ENCODE data around the gene MIA.
A peak's percentile ranks its signal among the peaks of the same experiment; 100 is the strongest.
"Not testable (repeated sequence)": the region's sequence is repeated elsewhere in the genome, so short reads cannot be mapped to it uniquely, and the experiment has no call there.

Gene MIA

DNA sequence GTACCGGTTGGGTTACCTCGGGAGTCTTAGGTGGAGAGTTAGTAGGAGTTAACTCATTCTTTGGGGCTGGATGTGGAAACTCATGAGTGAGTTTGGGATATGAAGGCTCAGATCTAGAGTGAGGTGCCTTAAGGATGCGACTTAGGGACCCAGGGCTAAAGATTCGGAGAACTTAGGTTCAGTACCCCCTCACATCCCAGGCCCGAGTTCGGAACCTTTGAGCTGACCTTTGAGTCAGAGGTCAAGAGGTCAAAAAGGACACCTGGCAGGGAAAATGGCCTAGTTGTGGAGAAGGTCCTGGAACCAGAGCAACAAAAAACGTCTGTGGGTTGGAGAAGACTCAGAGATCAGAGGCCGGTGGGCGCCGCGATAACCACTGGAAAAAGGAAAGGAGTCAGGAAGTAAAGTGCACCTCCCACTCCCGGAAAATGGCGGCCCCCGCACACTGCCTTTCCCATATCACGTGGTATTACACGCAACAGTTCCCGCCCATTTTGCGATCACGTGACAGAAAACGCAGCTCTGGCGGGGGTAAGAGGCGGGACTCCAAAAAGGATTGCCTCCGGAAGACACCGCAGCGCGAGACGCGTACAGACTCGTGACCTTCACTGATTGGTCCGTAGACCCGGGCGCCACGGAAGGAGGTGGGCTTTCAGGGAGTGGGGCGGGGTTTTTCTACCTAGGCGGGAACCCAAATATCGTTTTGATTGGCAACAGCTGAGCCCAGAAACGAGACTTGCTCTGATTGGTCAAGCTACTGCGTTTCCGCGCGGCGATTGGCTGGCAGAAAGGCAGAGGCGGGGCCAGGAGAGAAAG lies 25.1 kb upstream of the MIA start, which contains the start of gene ACTMAP:
Gene ACTMAP, minus strand, starts transcription at position 420 of the 816 bp plus-strand sequence. CDS start 674 bp downstream, outside the sequence.
- DNase-seq: peak; percentile 97 to 100 (median 100)

DNA sequence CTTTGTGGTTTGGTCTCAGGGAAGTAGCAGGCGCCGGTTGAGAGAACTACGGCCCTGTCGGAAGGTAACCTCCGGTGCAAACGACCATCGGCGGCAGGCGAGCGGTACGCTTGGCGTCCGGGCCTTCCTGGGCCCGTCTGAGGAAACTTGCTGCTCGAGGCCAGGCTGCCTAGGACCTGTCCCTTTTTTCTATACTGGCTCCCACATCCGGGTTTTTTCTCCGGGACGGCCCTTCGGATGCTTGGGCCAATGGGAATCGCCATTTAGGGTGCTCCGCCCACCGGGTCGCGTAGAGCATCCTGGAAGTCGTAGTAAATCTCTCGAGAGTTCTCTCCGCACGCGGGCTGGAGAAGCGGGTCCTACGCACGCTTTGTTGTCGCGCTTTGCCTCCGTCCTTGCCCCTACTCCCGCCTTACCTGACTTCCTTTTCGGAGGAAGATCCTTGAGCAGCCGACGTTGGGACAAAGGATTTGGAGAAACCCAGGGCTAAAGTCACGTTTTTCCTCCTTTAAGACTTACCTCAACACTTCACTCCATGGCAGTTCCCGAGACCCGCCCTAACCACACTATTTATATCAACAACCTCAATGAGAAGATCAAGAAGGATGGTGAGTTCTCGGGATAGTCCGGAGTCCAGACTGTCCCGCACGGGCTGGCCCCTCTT lies 24.3 kb upstream of the MIA start, which contains the start of gene SNRPA:
Gene SNRPA, plus strand, starts transcription at position 330 of the 664 bp plus-strand sequence. Its CDS starts 206 bp downstream, at position 536.
- DNase-seq: peak in 49 of 51 donors; percentile 89 to 100 (median 97)

DNA sequence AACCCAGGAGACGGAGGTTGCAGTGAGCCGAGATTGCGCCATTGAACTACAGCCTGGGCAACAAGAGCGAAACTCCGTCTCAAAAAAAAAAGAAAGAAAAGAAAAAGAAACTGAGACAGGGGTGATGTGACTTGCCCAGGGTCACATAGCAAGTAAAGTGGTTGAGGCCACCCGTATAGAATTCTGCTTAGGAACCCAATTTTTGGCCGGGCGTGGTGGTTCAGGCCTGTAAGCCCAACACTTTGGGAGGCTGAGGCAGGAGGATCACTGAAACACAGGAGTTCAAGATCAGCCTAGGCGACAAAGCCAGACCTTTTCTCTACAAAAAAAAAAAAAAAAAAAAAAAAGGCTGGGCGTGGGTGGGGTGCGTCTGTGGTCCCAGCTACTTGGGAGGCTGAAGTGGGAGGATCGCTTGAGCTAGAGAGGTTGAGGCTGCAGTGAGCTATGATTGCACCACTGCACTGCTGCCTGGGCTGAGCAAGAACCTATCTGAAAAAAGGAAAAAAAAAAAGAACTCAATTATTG lies 23.0 kb upstream of the MIA start:
- no peak for DNase-seq

DNA sequence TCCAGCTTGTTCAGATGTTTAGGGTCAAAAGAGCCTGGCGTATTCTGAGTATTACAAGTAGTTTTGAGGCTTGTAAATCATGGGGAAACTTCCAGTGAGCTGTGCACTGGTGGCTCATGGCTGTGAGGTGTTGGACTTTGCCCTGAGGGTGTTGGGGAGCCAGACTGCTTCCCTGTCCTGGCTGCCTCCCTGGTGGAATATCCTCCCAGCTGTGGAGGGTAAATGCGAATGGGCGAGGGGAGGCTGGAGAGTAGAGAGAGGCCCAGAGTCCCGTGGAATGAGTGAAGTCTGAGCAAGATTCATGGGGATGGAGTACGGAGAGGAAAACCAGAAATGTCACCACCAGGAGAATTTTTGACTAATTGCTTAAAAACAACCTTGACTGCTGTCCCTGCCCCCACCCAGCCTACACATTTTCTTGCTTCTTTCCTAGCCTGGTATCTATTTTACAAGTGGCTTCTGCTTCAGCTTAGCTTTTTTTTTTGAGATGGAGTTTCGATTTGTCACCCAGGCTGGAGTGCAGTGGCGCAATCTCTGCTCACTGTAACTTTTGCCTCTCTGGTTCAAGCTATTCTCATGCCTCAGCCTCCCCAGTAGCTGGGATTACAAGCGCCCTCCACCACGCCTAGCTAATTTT lies 20.6 kb upstream of the MIA start:
- DNase-seq: peak in 1 of 51 donors; percentile 29

DNA sequence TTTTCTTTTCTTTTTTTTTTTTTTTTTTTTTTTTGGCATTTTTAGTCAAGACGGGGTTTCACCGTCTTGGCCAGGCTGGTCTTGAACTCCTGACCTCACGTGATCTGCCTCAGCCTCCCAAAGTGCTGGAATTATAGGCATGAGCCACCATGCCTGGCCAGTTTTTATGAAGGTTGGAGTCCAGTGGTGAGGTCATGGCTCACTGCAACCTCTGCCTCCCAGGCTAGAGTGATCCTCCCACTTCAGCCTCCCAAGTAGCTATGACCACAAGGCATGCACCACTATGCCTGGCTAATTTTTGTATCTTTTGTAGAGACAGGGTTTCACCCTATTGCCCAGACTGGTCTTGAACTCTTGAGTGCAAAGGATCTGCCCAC lies 20.1 kb upstream of the MIA start:
- no peak for DNase-seq

GRCh38 chr19:40755791-40756190 lies 19.5 kb upstream of the MIA start:
- DNase-seq: no peak

GRCh38 chr19:40756502-40757110 lies 18.7 kb upstream of the MIA start:
- no peak for DNase-seq

GRCh38 chr19:40758491-40758890 lies 16.8 kb upstream of the MIA start:
- DNase-seq: no peak

DNA sequence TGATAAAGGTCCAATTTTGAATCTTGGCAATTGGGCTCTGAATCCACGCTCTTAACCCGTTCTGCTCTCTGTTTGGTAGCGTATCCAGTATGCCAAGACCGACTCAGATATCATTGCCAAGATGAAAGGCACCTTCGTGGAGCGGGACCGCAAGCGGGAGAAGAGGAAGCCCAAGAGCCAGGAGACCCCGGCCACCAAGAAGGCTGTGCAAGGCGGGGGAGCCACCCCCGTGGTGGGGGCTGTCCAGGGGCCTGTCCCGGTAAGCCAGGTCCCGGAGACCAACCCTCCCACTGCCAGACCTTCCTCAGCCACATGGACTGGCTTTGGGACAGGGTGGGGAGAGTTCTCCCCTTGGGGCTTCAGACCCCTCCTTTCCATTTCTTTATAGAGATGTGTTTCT lies 16.0 kb upstream of the MIA start:
- no peak for DNase-seq

- DNase-seq: no peak
These were observed 12.4 kb upstream of the MIA start for GRCh38 chr19:40762754-40763470.

- peak in 11 of 51 donors; percentile 1 to 49 (median 20) for DNase-seq
These were observed 11.8 kb upstream of the MIA start for GRCh38 chr19:40763526-40763925.

- peak in 1 of 51 donors; percentile 19 for DNase-seq
These were observed 11.4 kb upstream of the MIA start for GRCh38 chr19:40763963-40764362.

DNA sequence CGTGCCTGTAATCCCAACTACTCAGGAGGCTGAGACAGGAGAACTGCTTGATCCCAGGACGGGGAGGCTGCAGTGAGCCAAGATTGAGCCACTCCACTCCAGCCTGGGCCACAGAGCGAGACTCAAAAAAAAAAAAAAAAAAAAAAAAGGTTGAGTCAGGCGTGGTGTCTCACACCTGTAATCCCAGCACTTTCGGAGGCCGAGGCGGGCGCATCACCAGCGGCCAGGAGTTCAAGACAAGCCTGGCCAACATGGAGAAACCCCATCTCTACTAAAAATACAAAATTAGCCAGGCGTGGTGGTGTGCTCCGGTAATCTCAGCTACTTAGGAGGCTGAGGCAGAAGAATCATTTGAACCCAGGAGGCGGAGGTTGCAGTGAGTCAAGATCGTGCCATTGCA lies 8.9 kb upstream of the MIA start:
- not testable (repeated sequence) for DNase-seq

GRCh38 chr19:40768869-40769268 lies 6.5 kb upstream of the MIA start:
- no peak for DNase-seq

DNA sequence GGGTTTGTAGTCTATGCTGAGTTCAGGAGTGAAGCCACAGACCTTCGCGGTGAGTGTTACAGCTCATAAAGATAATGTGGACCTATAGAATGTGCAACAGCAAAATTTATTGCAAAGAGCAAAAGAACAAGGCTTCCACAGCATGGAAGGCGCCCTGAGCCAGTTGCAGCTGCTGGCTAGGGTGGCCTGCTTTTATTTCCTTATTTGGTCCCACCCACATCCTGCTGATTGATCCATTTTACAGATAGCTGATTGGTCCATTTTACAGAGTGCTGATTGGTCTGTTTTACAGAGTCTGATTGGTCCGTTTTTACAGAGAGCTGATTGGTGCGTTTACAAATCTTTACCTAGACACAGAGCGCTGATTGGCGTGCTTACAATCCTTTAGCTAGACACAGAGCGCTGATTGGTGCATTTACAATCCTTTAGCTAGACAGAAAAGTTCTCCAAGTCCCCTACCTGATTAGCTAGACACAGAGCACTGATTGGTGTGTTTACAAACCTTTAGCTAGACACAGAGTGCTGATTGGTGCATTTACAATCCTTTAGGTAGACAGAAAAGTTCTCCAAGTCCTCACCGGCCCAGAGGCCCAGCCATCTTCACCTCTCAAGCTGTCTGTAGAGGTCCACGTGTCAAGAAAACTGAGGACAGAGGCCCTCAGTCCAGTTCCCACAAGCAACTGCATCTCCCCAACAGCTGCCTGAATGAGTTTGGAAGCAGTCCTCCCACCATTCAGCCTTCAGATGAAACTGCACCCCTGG lies 4.0 kb upstream of the MIA start:
- DNase-seq: not testable (repeated sequence)

DNA sequence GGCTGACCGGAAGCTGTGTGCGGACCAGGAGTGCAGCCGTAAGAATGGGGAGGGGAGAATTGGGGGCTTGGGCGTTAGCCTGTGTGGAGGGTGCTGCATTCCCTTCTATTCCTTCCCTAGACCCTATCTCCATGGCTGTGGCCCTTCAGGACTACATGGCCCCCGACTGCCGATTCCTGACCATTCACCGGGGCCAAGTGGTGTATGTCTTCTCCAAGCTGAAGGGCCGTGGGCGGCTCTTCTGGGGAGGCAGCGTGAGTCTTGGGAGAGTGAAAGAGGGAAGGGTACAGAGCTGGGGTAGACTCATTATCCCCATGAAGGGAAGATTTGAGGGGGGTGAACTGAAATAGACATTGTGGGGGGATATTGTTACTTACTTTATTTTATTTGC lies 306 bp downstream of the MIA start:
- DNase-seq: no peak

DNA sequence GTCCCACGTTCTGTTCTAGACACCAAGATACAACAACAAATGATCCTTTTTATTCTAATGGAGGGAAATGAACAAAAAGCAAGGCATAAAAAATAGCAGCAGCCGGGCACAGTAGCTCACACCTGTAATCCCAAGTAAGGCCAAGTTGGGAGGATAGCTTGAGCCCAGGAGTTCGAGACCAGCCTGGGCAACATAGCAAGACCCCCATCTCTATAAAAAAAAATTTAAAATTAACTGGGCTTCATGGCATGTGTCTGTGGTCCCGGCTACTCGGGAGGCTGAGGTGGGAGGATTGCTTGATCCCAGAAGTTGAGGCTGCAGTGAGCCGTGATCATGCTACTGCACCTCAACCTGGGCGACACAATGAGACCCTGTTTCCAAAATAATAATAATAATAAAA lies 1.0 kb downstream of the MIA start:
- no peak for DNase-seq

- peak in 45 of 51 donors; percentile 25 to 94 (median 79) for DNase-seq
These were observed 1.8 kb downstream of the MIA start for GRCh38 chr19:40776932-40777644.

- peak in 4 of 51 donors; percentile 64 to 89 (median 77) for DNase-seq
These were observed 2.3 kb downstream of the MIA start for GRCh38 chr19:40777645-40777936.
